Right kidney (tissue), 9 donors: ENCODE results near the gene PPIE.

Experiments used
- DNase-seq: peaks from one replicate; pipeline ENCODE4 v3.0.0-alpha.2; 2016
- long read RNA-seq, 8 donors: transcript quantifications; one replicate each; lab custom pipeline, GENCODE V29; 2026

PPIE gene
- long read RNA-seq, donor 1, transcript PPIE-201 (10 exons, 1,277 nt): major isoform, 29 of 47 reads
- long read RNA-seq, donor 1, partial matches to known transcripts: 15 of 47 reads
- long read RNA-seq, donor 1, other reads (novel, unspliced or antisense): 0 of 47 reads
- long read RNA-seq, donor 2, transcript PPIE-201 (10 exons, 1,277 nt): major isoform, 9 of 12 reads
- long read RNA-seq, donor 2, partial matches to known transcripts: 0 of 12 reads
- long read RNA-seq, donor 2, other reads (novel, unspliced or antisense): 0 of 12 reads
- long read RNA-seq, donor 3, transcript PPIE-201 (10 exons, 1,277 nt): major isoform, 10 of 45 reads
- long read RNA-seq, donor 3, partial matches to known transcripts: 25 of 45 reads
- long read RNA-seq, donor 3, other reads (novel, unspliced or antisense): 6 of 45 reads
- long read RNA-seq, donor 4, transcript PPIE-201 (10 exons, 1,277 nt): major isoform, 11 of 13 reads
- long read RNA-seq, donor 4, partial matches to known transcripts: 0 of 13 reads
- long read RNA-seq, donor 4, other reads (novel, unspliced or antisense): 0 of 13 reads
- long read RNA-seq, donor 5, transcript PPIE-201 (10 exons, 1,277 nt): major isoform, 24 of 31 reads
- long read RNA-seq, donor 5, partial matches to known transcripts: 0 of 31 reads
- long read RNA-seq, donor 5, other reads (novel, unspliced or antisense): 6 of 31 reads
- long read RNA-seq, donor 6, transcript PPIE-201 (10 exons, 1,277 nt): major isoform, 10 of 20 reads
- long read RNA-seq, donor 6, partial matches to known transcripts: 9 of 20 reads
- long read RNA-seq, donor 6, other reads (novel, unspliced or antisense): 0 of 20 reads
- long read RNA-seq, donor 7, transcript PPIE-201 (10 exons, 1,277 nt): major isoform, 18 of 39 reads
- long read RNA-seq, donor 7, partial matches to known transcripts: 16 of 39 reads
- long read RNA-seq, donor 7, other reads (novel, unspliced or antisense): 0 of 39 reads
- long read RNA-seq, donor 8, transcript PPIE-201 (10 exons, 1,277 nt): major isoform, 18 of 24 reads
- long read RNA-seq, donor 8, partial matches to known transcripts: 0 of 24 reads
- long read RNA-seq, donor 8, other reads (novel, unspliced or antisense): 0 of 24 reads

GRCh38 chr1:39738622-39739366, at the start of gene PPIE:
TSS of gene PPIE (plus strand) at chr1:39738882. CDS start at chr1:39738901, 19 bp downstream.
- DNase-seq: peak; percentile 80

GRCh38 chr1:39689214-39689613, 49.5 kb upstream of the PPIE start:
- no peak for DNase-seq

GRCh38 chr1:39689635-39690034, 49.0 kb upstream of the PPIE start:
- DNase-seq: no peak

- DNase-seq: no peak
Measured at GRCh38 chr1:39690225-39690624, 48.5 kb upstream of the PPIE start.

GRCh38 chr1:39690794-39691382, 47.8 kb upstream of the PPIE start:
- DNase-seq: no peak

GRCh38 chr1:39691383-39692151, 47.1 kb upstream of the PPIE start, which contains the start of gene HPCAL4:
TSS of gene HPCAL4 (minus strand) at chr1:39691433. CDS start at chr1:39684603, 6,830 bp downstream.
- DNase-seq: peak; percentile 82

GRCh38 chr1:39692152-39693074, 46.3 kb upstream of the PPIE start:
- peak; percentile 59 for DNase-seq

GRCh38 chr1:39694026-39694425, 44.7 kb upstream of the PPIE start:
- no peak for DNase-seq

GRCh38 chr1:39695016-39695415, 43.7 kb upstream of the PPIE start:
- DNase-seq: no peak

GRCh38 chr1:39696448-39696847, 42.2 kb upstream of the PPIE start:
- no peak for DNase-seq

- DNase-seq: no peak
Measured at GRCh38 chr1:39698568-39698967, 40.1 kb upstream of the PPIE start.

- DNase-seq: no peak
Measured at GRCh38 chr1:39699419-39699818, 39.3 kb upstream of the PPIE start.

GRCh38 chr1:39700348-39700747, 38.3 kb upstream of the PPIE start:
- no peak for DNase-seq

- DNase-seq: peak; percentile 30
Measured at GRCh38 chr1:39701049-39701439, 37.6 kb upstream of the PPIE start.

GRCh38 chr1:39704757-39705156, 33.9 kb upstream of the PPIE start:
- DNase-seq: no peak

GRCh38 chr1:39707506-39707905, 31.2 kb upstream of the PPIE start:
- DNase-seq: no peak

GRCh38 chr1:39711104-39711965, 27.3 kb upstream of the PPIE start:
- no peak for DNase-seq

GRCh38 chr1:39711966-39712340, 26.7 kb upstream of the PPIE start:
- no peak for DNase-seq

- DNase-seq: no peak
Measured at GRCh38 chr1:39713557-39713956, 25.1 kb upstream of the PPIE start.
